Measurements from ENCODE around the gene MAP4K4. TPM values are rescaled to one million over a fixed set of nuclear protein-coding genes. Genes with fewer than 3 reads are reported as not detected.

The MAP4K4 gene
- total RNA-seq, 1 donor from 2014 or later: 166 TPM

- no peaks in the 10 kb centered on the region for H3K9me3 Mint-ChIP-seq
- peaks cover 5% of the 10 kb centered on the region for H3K36me3 Mint-ChIP-seq
- peaks cover 62% of the 10 kb centered on the region for H3K4me1 Mint-ChIP-seq (ENCODE audit: unreplicated experiment)
- no peaks in the 10 kb centered on the region for H3K27me3 Mint-ChIP-seq
- TF ChIP-seq CTCF (conservative IDR thresholded peaks at IDR 0.05): no peak
- DNase-seq (ENCODE audit: extremely low spot score, unreplicated experiment): no peak
- H3K27ac Mint-ChIP-seq: no peak overlapping the region
- no peak overlapping the region for H3K4me3 Mint-ChIP-seq
Observed at GRCh38 chr2:101792208-101792607, 94.7 kb downstream of the MAP4K4 start.

GRCh38 chr2:101793277-101793969 lies 95.9 kb downstream of the MAP4K4 start:
- Mint-ChIP-seq H3K4me1 (ENCODE audit: unreplicated experiment) (peaks cover 56% of the 10 kb centered on the region), H3K36me3 (peaks cover 5% of the 10 kb centered on the region), H3K4me3 (no peak overlapping the region), H3K27ac (no peak overlapping the region), H3K27me3 (no peaks in the 10 kb centered on the region), H3K9me3 (no peaks in the 10 kb centered on the region)
- TF ChIP-seq CTCF (conservative IDR thresholded peaks at IDR 0.05): peak; percentile 29
- no peak for DNase-seq (ENCODE audit: extremely low spot score, unreplicated experiment)

- no peak for TF ChIP-seq CTCF (conservative IDR thresholded peaks at IDR 0.05)
- DNase-seq (ENCODE audit: extremely low spot score, unreplicated experiment): no peak
- H3K36me3 Mint-ChIP-seq: peaks cover 5% of the 10 kb centered on the region
- H3K27ac Mint-ChIP-seq: no peak overlapping the region
- no peak overlapping the region for H3K4me3 Mint-ChIP-seq
- no peaks in the 10 kb centered on the region for H3K27me3 Mint-ChIP-seq
- peaks cover 50% of the 10 kb centered on the region for H3K4me1 Mint-ChIP-seq (ENCODE audit: unreplicated experiment)
- no peaks in the 10 kb centered on the region for H3K9me3 Mint-ChIP-seq
Observed at GRCh38 chr2:101794141-101794540, 96.6 kb downstream of the MAP4K4 start.

- H3K4me1 Mint-ChIP-seq (ENCODE audit: unreplicated experiment): peaks cover 46% of the 10 kb centered on the region
- no peak for TF ChIP-seq CTCF (conservative IDR thresholded peaks at IDR 0.05)
- H3K27ac Mint-ChIP-seq: peak overlapping the region; percentile 52
- DNase-seq (ENCODE audit: extremely low spot score, unreplicated experiment): no peak
- H3K9me3 Mint-ChIP-seq: no peaks in the 10 kb centered on the region
- no peaks in the 10 kb centered on the region for H3K27me3 Mint-ChIP-seq
- peaks cover 5% of the 10 kb centered on the region for H3K36me3 Mint-ChIP-seq
- no peak overlapping the region for H3K4me3 Mint-ChIP-seq
Observed at GRCh38 chr2:101795033-101795432, 97.5 kb downstream of the MAP4K4 start.

GRCh38 chr2:101796825-101797600 lies 99.5 kb downstream of the MAP4K4 start:
- H3K4me1 Mint-ChIP-seq (ENCODE audit: unreplicated experiment): peaks cover 48% of the 10 kb centered on the region
- no peak for DNase-seq (ENCODE audit: extremely low spot score, unreplicated experiment)
- no peak overlapping the region for H3K4me3 Mint-ChIP-seq
- no peaks in the 10 kb centered on the region for H3K27me3 Mint-ChIP-seq
- TF ChIP-seq CTCF (conservative IDR thresholded peaks at IDR 0.05): no peak
- H3K27ac Mint-ChIP-seq: no peak overlapping the region
- H3K36me3 Mint-ChIP-seq: no peaks in the 10 kb centered on the region
- H3K9me3 Mint-ChIP-seq: no peaks in the 10 kb centered on the region

Measured in type B pancreatic cell (in vitro differentiated cells).